ENCODE data around the gene SPTBN2. TPM values are rescaled to one million over a fixed set of nuclear protein-coding genes. Genes with fewer than 3 reads are reported as not detected.

SPTBN2 gene
- 0.10 TPM for total RNA-seq

DNA sequence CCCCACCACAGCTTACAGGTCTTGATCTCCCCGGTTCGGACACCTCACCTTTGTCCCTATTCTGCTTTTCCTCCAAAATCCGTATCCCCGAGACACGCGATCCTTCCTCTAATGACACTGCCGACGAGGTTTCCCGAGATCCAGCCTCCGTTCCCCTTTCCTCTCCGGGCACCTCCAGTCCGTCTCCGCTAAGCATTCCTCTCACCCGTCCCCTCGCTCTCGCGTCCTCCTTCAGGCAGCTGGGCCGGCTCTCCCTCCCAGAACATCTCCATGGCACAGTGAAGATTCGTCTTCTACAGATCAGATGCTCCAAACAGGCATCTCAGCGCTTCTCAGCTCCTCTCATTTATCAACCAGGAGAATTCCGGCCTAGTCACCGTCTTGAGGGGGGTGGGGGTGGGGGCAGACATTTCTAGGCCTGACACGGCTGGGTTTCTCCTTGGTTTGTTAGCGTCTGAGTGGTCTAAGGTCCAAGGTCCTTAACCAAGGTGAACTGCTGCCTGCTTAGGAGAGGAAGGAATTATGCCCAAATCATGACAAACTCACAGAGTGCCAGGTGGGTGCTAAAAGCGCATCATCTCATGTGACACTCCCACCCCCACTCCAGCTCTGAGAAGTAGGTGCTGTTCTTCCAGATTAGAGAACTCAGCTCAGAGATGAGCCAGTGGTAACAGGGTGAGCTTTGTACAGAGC lies at the start of gene SPTBN2:
TSS of gene SPTBN2 (minus strand) at position 524 of the 693 bp plus-strand sequence. CDS start 7,976 bp downstream, outside the sequence.
- Histone ChIP-seq H3K4me1 (ENCODE audit: insufficient read depth, low read length) (peaks cover 13% of the 10 kb centered on the region), H3K27me3 (ENCODE audit: insufficient read depth, low read length) (peaks cover 64% of the 10 kb centered on the region), H3K9me3 (ENCODE audit: low read depth, low read length) (no peaks in the 10 kb centered on the region), H3K4me3 (ENCODE audit: low read length) (no peak within 1 kb of the TSS)

DNA sequence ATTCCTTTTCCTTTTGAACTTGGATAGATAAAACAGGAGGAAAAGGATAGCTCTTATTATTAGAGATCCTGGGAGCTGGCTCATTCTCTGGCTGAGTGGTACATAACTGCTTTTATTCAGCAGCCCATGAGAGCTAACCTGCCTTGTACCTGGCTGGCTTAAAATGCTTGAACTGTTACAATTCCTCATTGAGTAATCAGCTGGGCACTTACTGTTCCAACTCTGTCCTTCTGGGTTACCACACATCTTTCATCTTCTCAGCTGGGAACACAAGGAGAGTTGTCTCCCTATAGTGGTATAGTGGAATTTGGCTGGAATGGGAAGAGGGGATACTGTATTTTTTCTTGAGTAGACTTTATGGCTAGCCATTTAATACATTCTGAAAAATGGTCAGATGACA lies 39.8 kb upstream of the SPTBN2 start:
- no peak overlapping the region for H3K4me3 ChIP-seq (ENCODE audit: low read length)
- H3K9me3 ChIP-seq (ENCODE audit: low read depth, low read length): no peaks in the 10 kb centered on the region
- H3K4me1 ChIP-seq (ENCODE audit: insufficient read depth, low read length): no peaks in the 10 kb centered on the region
- H3K27me3 ChIP-seq (ENCODE audit: insufficient read depth, low read length): no peaks in the 10 kb centered on the region

DNA sequence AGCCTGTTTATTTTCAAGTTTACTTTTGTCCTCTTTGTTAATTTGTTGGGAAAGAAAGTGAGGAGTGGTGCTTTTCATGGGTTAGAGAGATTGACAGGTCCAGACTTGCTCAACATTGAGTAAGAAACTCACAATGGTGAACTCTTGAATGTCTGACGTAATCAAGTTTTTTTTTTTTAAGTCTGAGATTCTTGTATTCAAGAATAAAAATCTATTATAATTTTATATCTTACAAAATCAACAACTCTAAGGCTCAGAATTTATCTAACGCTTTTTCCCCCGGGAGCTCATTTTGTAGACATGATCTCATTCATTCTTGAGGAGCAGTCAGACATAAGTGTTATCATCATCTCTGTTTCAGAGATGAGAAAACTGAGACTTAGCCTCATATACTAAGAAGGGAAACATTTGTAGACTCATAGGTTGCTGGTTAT lies 39.1 kb upstream of the SPTBN2 start:
- Histone ChIP-seq H3K4me1 (ENCODE audit: insufficient read depth, low read length) (no peaks in the 10 kb centered on the region), H3K9me3 (ENCODE audit: low read depth, low read length) (no peaks in the 10 kb centered on the region), H3K4me3 (ENCODE audit: low read length) (no peak overlapping the region), H3K27me3 (ENCODE audit: insufficient read depth, low read length) (no peaks in the 10 kb centered on the region)

DNA sequence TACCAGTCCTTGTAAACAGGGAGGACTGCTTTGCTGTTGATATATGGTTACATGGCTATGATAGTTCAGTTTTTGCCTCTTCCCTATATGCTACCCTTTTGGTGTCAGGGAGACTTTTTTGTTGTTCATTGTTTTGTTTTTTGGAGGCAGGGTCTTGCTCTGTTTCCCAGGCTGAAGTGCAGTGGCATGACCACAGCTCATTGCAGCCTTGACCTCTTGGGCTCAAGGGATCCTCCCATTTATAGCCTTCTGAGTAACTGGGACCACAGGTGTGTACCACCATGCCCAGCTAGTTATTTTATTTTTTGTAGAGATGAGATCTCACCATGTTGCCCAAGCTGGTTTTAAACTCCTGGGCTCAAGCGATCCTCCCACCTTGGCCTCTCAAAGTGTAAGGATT lies 38.6 kb upstream of the SPTBN2 start:
- Histone ChIP-seq H3K4me3 (ENCODE audit: low read length) (no peak overlapping the region), H3K9me3 (ENCODE audit: low read depth, low read length) (no peaks in the 10 kb centered on the region), H3K27me3 (ENCODE audit: insufficient read depth, low read length) (no peaks in the 10 kb centered on the region), H3K4me1 (ENCODE audit: insufficient read depth, low read length) (no peaks in the 10 kb centered on the region)

DNA sequence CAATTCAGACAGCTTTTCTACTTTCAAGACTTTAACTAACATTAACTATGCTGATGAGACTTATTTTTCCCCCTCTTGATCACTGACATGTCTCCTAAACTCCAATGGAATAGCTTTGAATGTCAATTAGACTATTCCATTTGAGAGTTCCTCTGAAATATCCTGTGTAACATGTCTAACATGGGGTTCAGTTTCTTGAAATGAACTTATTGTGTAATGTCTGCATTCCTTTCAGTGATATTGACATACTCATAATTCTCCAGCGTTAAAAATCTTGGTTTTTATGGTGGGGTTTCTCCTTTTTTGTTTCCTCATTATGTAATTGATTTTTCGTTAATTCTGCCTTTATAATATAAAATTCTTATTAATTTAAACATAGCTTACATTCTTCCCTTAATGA lies 37.7 kb upstream of the SPTBN2 start:
- no peaks in the 10 kb centered on the region for H3K4me1 ChIP-seq (ENCODE audit: insufficient read depth, low read length)
- no peaks in the 10 kb centered on the region for H3K9me3 ChIP-seq (ENCODE audit: low read depth, low read length)
- no peaks in the 10 kb centered on the region for H3K27me3 ChIP-seq (ENCODE audit: insufficient read depth, low read length)
- no peak overlapping the region for H3K4me3 ChIP-seq (ENCODE audit: low read length)

DNA sequence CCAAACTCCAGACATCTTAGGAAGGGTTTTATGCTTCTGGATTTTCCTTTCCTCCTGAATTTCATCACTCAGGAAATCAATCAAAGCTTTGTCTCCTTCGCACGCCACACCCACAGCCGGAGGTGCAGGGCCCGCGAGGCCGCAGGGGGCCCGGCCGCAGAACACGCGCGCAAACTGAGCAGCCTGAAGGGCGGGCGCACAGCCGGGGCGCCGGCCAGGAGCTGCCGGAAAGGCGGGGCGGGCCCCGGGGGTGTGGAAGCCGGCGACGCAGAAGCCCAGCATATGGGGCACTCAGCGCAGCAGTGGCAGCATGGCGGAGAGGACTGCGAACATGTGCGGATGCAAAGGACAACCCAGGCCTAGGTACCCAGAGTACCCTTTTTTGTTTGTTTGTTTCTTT lies 33.1 kb upstream of the SPTBN2 start:
- no peaks in the 10 kb centered on the region for H3K4me1 ChIP-seq (ENCODE audit: insufficient read depth, low read length)
- no peak overlapping the region for H3K4me3 ChIP-seq (ENCODE audit: low read length)
- no peaks in the 10 kb centered on the region for H3K27me3 ChIP-seq (ENCODE audit: insufficient read depth, low read length)
- H3K9me3 ChIP-seq (ENCODE audit: low read depth, low read length): no peaks in the 10 kb centered on the region

DNA sequence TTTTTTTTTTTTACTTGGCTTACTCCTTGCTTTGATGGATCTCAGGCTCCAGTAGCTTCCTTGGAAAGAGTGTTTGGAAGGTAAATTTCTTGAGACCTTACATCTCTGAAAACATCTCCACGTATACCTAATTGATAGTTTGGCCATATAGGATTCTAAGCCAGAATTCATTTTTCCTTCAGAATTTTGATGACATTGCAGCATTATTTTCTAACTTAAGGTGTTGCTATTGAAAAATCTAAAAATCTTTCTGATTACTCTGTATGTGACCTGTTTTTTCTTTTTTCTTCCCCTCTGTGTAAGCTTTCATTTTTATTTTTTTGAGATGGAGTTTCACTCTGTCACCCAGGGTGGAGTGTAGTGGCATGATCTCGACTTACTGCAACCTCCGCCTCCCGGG lies 23.1 kb upstream of the SPTBN2 start:
- Histone ChIP-seq H3K4me1 (ENCODE audit: insufficient read depth, low read length) (no peaks in the 10 kb centered on the region), H3K4me3 (ENCODE audit: low read length) (no peak overlapping the region), H3K9me3 (ENCODE audit: low read depth, low read length) (no peaks in the 10 kb centered on the region), H3K27me3 (ENCODE audit: insufficient read depth, low read length) (no peaks in the 10 kb centered on the region)

DNA sequence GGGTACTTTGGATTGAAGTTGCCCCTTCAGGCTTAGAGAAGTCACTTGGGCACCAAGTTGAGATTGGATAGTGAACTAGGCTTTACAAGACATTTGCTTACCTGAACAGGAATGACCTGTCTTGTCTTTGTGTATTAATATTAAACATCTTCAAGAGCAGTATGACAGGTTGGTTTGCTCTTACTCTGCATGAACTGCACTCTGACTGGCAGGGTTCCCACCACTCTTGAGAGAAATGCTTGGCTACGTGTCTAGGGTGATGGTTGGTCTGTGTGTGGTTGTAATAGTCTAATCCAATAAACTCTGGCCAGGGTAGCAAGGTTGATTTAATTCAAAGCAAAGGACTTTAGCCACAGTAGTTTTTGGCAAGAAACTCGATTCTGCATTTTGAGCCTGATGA lies 20.1 kb upstream of the SPTBN2 start:
- Histone ChIP-seq H3K4me1 (ENCODE audit: insufficient read depth, low read length) (peaks cover 5% of the 10 kb centered on the region), H3K9me3 (ENCODE audit: low read depth, low read length) (no peaks in the 10 kb centered on the region), H3K4me3 (ENCODE audit: low read length) (no peak overlapping the region), H3K27me3 (ENCODE audit: insufficient read depth, low read length) (no peaks in the 10 kb centered on the region)

DNA sequence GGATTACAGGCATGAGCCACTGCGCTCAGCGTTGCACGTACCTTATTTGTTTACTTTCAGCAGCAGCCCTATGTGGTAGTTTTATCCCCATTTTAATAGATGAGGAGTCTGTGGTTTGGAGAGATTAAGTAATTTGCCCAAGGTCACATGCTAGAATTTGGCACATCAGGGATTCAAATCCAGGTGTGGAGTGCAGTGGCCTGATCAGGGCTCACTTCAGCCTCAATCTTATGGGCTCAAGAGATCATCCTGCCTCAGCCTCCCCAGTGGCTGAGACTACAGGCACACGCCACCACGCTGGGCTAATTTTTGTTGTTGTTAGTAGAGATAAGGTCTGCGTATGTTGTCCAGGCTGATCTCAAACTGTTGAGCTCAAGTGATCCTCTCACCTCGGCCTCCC lies 18.5 kb upstream of the SPTBN2 start:
- H3K4me1 ChIP-seq (ENCODE audit: insufficient read depth, low read length): peaks cover 12% of the 10 kb centered on the region
- H3K9me3 ChIP-seq (ENCODE audit: low read depth, low read length): no peaks in the 10 kb centered on the region
- H3K27me3 ChIP-seq (ENCODE audit: insufficient read depth, low read length): no peaks in the 10 kb centered on the region
- H3K4me3 ChIP-seq (ENCODE audit: low read length): no peak overlapping the region

DNA sequence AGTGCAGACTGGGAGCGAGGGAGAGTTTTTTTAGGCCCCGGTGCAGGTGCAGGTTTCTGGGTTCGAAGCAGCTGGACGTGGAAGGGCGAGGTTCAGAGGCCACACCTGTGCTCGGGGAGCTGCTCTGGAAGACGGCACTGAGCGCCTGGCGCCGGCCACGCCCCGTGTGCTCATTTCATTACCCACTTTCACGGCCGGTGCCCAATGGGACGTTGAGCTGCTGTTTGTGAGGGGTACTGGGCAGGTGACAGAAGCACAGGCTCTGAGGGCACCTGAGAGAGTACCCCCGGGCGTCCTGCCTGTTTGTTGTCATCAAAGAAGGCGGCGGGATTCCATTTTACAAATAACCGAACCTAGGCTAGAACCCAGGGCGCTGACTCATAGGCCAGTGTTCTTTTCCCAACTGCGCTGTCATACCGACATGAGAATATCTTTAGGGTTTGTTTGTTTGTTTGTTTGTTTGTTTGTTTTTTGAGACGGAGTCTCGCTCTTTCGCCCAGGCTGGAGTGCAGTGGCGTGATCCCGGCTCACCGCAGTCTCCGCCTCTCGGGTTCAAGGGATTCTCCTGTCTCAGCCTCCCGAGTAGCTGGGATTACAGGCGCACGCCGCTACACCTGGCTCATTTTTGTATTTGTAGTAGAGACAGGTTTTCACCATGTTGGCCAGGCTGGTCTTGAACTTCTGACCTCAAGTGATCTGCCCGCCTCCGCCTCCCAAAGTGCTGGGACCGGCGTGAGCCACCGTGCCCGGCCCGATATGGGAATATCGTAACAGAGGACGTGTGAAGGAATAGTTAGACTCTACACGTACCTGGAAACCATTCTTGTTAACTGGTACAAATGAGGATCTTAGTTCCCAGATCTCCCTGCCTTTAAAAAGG lies 16.6 kb upstream of the SPTBN2 start:
- Histone ChIP-seq H3K4me3 (ENCODE audit: low read length) (peak overlapping the region; percentile 66), H3K9me3 (ENCODE audit: low read depth, low read length) (peaks cover 8% of the 10 kb centered on the region), H3K27me3 (ENCODE audit: insufficient read depth, low read length) (no peaks in the 10 kb centered on the region), H3K4me1 (ENCODE audit: insufficient read depth, low read length) (peaks cover 12% of the 10 kb centered on the region)

DNA sequence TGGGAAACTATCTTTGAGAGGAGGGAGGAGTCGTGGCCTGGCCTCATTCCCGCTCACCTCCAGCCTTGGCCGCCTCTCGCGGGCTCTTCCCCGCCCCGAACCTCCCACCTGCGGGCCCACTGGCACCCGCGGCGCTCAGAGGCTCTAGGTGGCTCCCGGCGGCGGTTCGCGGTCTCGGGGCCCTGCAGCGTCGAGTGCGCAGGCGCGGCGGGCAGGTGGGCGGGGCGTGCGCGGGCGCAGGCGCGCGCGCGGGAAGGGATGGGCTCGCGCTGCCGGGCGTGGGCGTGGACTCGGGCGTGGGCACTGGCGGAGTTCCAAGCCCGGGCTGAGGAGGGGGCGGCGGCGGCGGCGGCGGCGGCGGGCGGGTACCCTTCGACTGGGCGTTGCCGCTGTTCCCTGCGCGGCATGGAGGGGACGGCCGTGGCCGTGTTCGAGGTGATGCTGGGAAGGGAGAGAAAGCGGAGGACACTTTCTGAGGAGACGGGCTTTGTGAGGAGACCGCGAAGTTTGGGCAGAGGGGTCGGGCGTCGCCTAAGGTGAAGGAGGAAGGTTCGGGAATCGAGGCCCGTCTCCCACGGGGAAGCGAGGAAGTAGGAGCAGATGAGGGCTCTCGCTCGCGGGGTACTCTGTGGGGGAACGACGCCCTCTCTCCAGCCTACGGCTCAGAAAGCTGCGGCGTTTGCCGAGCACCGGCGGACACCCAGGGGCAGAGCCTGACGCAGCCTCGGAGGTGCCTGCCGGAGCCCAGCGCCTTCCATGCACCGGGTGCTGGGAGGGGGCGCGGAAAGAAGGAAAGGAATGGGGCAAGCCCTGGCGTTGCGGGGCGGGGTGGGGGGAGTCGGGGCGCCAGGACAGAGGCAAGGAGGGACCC lies 15.7 kb upstream of the SPTBN2 start:
- Histone ChIP-seq H3K9me3 (ENCODE audit: low read depth, low read length) (peaks cover 9% of the 10 kb centered on the region), H3K4me1 (ENCODE audit: insufficient read depth, low read length) (peaks cover 12% of the 10 kb centered on the region), H3K27me3 (ENCODE audit: insufficient read depth, low read length) (no peaks in the 10 kb centered on the region), H3K4me3 (ENCODE audit: low read length) (peak overlapping the region; percentile 66)

DNA sequence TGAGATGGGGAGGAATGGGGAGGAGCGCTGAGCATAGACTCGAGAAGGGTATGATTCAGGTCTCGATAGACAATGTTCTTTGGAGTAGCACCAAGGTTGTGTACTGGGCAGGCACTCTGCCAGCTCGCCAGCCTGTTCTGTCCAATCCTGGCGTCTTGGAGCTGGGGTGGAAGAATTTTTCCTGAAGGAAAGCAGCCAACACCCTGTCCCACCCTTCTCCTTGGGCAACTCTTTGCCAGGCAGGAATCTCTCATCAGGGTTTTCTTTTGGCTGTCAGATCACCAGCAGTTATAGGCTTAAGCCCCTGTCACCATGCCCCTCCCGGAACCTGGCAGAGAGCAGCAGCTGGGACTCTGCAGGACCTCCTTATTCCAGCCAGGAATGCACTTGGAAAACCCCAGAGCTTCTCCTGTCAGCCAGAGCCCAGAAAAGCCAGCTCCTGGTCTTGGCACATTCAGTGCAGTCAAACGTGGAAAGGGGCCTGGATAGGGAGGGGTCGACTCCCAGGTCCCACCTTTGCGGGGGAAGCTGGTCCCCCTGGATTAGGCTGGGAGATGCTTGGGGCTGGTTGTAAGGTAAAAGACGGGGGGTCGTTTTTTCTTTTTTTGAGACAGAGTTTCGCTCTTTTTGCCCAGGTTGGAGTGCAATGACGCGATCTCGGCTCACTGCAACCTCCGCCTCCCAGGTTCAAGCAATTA lies 14.4 kb upstream of the SPTBN2 start:
- H3K4me3 ChIP-seq (ENCODE audit: low read length): no peak overlapping the region

DNA sequence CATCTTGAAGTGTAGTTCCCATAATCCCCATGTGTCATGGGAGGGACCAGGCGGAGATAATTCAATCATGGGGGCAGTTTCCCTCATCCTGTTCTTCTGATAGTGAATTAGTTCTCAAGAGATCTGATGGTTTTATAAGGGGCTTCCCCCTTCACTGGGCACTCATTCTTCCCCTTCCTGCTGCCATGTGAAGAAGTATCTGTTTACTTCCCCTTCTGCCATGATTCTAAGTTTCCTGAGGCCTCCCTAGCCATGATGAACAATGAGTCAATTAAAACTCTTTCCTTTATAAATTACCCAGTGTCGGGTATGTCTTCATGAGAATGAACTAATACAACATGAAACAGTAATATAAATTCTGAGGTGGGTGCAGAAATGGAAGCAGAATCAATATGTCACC lies 12.1 kb upstream of the SPTBN2 start:
- Histone ChIP-seq H3K4me3 (ENCODE audit: low read length) (no peak overlapping the region), H3K4me1 (ENCODE audit: insufficient read depth, low read length) (peaks cover 12% of the 10 kb centered on the region), H3K27me3 (ENCODE audit: insufficient read depth, low read length) (no peaks in the 10 kb centered on the region), H3K9me3 (ENCODE audit: low read depth, low read length) (peaks cover 9% of the 10 kb centered on the region)

More for the DNA sequence above, 14.4 kb upstream of the SPTBN2 start:
- peaks cover 9% of the 10 kb centered on the region for H3K9me3 ChIP-seq (ENCODE audit: low read depth, low read length)
- peaks cover 12% of the 10 kb centered on the region for H3K4me1 ChIP-seq (ENCODE audit: insufficient read depth, low read length)
- H3K27me3 ChIP-seq (ENCODE audit: insufficient read depth, low read length): no peaks in the 10 kb centered on the region

DNA sequence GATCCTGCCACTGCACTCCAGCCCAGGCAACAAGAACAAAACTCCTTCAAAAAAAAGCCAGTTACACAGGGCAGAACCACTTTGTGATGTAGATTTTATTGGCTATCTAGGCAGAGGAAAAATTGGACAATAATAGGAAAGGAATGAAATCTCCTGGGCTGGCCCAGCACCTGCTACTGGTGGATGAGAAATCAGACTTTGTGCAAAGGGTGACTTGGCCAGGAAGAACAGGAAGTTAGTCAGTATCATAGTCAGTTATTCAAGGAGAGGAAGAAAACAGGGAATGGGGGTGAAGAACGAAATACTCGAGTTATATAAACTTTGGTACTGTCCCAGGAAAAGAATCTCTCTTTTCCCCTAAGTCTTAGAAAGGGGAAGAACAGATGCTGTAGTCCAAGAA lies 11.0 kb upstream of the SPTBN2 start:
- no peak overlapping the region for H3K4me3 ChIP-seq (ENCODE audit: low read length)
- no peaks in the 10 kb centered on the region for H3K27me3 ChIP-seq (ENCODE audit: insufficient read depth, low read length)
- H3K9me3 ChIP-seq (ENCODE audit: low read depth, low read length): peaks cover 9% of the 10 kb centered on the region
- peaks cover 8% of the 10 kb centered on the region for H3K4me1 ChIP-seq (ENCODE audit: insufficient read depth, low read length)

Measured in mononuclear cell (primary cell).